ENCODE data around the gene GAS2L2. TPM values are rescaled to one million over a fixed set of nuclear protein-coding genes. Genes with fewer than 3 reads are reported as not detected.

GAS2L2 gene
- total RNA-seq, 1 donor from 2014 or later = not detected

DNA sequence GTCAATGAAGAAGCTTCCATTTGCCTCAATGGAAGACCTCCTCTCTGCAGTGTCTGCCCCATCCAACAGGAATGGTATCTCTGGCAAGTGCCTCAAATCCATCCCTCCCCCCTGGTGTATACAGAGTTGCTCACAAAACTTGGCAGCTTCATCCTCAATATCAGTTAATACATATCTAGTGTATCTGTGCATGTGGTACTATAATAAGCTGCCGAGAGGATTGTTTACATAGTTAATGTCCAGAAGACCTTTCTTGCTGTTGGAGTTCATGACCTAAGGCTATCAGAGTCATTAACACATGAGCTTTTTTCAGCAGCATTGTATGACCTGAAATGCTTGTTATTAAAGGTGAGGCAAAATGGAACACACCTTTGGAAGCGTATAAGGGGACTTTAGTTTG is 35.6 kb downstream of the GAS2L2 start:
- Mint-ChIP-seq H3K9me3 (no peaks in the 10 kb centered on the region), H3K4me3 (no peak overlapping the region), H3K27me3 (ENCODE audit: insufficient read depth, low read depth) (no peaks in the 10 kb centered on the region), H3K36me3 (peaks cover 10% of the 10 kb centered on the region), H3K27ac (no peak overlapping the region), H3K4me1 (peaks cover 10% of the 10 kb centered on the region)
- TF ChIP-seq, protein P1, sequence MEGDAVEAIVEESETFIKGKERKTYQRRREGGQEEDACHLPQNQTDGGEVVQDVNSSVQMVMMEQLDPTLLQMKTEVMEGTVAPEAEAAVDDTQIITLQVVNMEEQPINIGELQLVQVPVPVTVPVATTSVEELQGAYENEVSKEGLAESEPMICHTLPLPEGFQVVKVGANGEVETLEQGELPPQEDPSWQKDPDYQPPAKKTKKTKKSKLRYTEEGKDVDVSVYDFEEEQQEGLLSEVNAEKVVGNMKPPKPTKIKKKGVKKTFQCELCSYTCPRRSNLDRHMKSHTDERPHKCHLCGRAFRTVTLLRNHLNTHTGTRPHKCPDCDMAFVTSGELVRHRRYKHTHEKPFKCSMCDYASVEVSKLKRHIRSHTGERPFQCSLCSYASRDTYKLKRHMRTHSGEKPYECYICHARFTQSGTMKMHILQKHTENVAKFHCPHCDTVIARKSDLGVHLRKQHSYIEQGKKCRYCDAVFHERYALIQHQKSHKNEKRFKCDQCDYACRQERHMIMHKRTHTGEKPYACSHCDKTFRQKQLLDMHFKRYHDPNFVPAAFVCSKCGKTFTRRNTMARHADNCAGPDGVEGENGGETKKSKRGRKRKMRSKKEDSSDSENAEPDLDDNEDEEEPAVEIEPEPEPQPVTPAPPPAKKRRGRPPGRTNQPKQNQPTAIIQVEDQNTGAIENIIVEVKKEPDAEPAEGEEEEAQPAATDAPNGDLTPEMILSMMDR (IDR thresholded peaks at IDR 0.05) = no peak
- TF ChIP-seq EZH2phosphoT487 (IDR thresholded peaks at IDR 0.05) (no peak), EZH2 (IDR thresholded peaks at IDR 0.05) (no peak)
- DNase-seq (ENCODE audit: low spot score) = no peak
- H3K4me2 ChIP-seq = no peak overlapping the region
- no peak overlapping the region for H3K4me3 ChIP-seq
- no peak overlapping the region for H3K27ac ChIP-seq
- H4K20me1 ChIP-seq (ENCODE audit: low read depth) = peaks cover 19% of the 10 kb centered on the region
- no peaks in the 10 kb centered on the region for H3K79me2 ChIP-seq (ENCODE audit: low read depth)
- H3K9me3 ChIP-seq (ENCODE audit: low read depth) = no peaks in the 10 kb centered on the region
- H3K27me3 ChIP-seq = no peaks in the 10 kb centered on the region
- H3K36me3 ChIP-seq = no peaks in the 10 kb centered on the region
- H3K4me1 ChIP-seq = peaks cover 26% of the 10 kb centered on the region
- H2AFZ ChIP-seq (replicated peaks) = no peak overlapping the region
- peaks cover 7% of the 10 kb centered on the region for H3F3A ChIP-seq (ENCODE audit: low read depth)
- no peak overlapping the region for H3K9ac ChIP-seq

GRCh38 chr17:35716897-35717465 is 36.1 kb downstream of the GAS2L2 start:
- no peak overlapping the region for H3K27ac ChIP-seq
- no peaks in the 10 kb centered on the region for H3K79me2 ChIP-seq (ENCODE audit: low read depth)
- Mint-ChIP-seq H3K4me1 (peaks cover 10% of the 10 kb centered on the region), H3K27ac (no peak overlapping the region), H3K27me3 (ENCODE audit: insufficient read depth, low read depth) (no peaks in the 10 kb centered on the region), H3K4me3 (no peak overlapping the region), H3K9me3 (no peaks in the 10 kb centered on the region), H3K36me3 (peaks cover 10% of the 10 kb centered on the region)
- H3K4me2 ChIP-seq = no peak overlapping the region
- H3K9me3 ChIP-seq (ENCODE audit: low read depth) = no peaks in the 10 kb centered on the region
- TF ChIP-seq, protein P1 (IDR thresholded peaks at IDR 0.05) = no peak
- TF ChIP-seq EZH2phosphoT487 (IDR thresholded peaks at IDR 0.05) (no peak), EZH2 (IDR thresholded peaks at IDR 0.05) (no peak)
- no peaks in the 10 kb centered on the region for H3K27me3 ChIP-seq
- no peak overlapping the region for H2AFZ ChIP-seq (replicated peaks)
- H4K20me1 ChIP-seq (ENCODE audit: low read depth) = peaks cover 19% of the 10 kb centered on the region
- H3F3A ChIP-seq (ENCODE audit: low read depth) = peaks cover 7% of the 10 kb centered on the region
- no peak overlapping the region for H3K9ac ChIP-seq
- H3K4me3 ChIP-seq = no peak overlapping the region
- peaks cover 26% of the 10 kb centered on the region for H3K4me1 ChIP-seq
- H3K36me3 ChIP-seq = no peaks in the 10 kb centered on the region
- DNase-seq (ENCODE audit: low spot score) = no peak

DNA sequence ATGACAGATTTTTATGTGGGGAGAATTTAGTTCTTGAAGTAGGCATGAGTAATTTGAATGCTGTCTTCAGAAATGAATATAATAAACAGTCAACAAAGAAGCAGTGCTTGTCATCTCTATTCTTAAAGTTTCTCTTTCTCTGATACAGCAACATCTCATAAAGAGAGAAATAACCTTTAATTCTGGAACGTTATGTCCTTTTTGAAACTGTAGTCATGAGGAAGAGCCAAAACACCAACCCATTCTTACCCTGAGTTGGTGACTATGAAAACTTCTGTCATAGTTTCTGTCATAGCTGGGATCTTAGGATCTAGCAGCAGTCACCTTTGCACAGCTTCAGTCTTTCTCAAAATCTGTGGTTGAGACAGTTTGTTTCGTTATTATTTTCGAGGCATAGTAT is 36.9 kb downstream of the GAS2L2 start:
- Mint-ChIP-seq H3K9me3 (no peaks in the 10 kb centered on the region), H3K27me3 (ENCODE audit: insufficient read depth, low read depth) (no peaks in the 10 kb centered on the region), H3K4me3 (no peak overlapping the region), H3K27ac (no peak overlapping the region), H3K36me3 (peaks cover 11% of the 10 kb centered on the region), H3K4me1 (peaks cover 11% of the 10 kb centered on the region)
- no peaks in the 10 kb centered on the region for H3K79me2 ChIP-seq (ENCODE audit: low read depth)
- H3F3A ChIP-seq (ENCODE audit: low read depth) = peaks cover 7% of the 10 kb centered on the region
- H3K9me3 ChIP-seq (ENCODE audit: low read depth) = no peaks in the 10 kb centered on the region
- H3K36me3 ChIP-seq = no peaks in the 10 kb centered on the region
- H3K4me3 ChIP-seq = no peak overlapping the region
- H3K9ac ChIP-seq = no peak overlapping the region
- peaks cover 19% of the 10 kb centered on the region for H4K20me1 ChIP-seq (ENCODE audit: low read depth)
- H3K27me3 ChIP-seq = no peaks in the 10 kb centered on the region
- no peak for DNase-seq (ENCODE audit: low spot score)
- H3K4me2 ChIP-seq = no peak overlapping the region
- TF ChIP-seq, protein P1 (IDR thresholded peaks at IDR 0.05) = no peak
- TF ChIP-seq EZH2phosphoT487 (IDR thresholded peaks at IDR 0.05) = no peak
- TF ChIP-seq EZH2 (IDR thresholded peaks at IDR 0.05) = no peak
- H3K4me1 ChIP-seq = peaks cover 26% of the 10 kb centered on the region
- H3K27ac ChIP-seq = no peak overlapping the region
- H2AFZ ChIP-seq (replicated peaks) = no peak overlapping the region

Data from neural progenitor cell (in vitro differentiated cells).